Activated T-cell treated with anti-CD3 and anti-CD28 coated beads, Interleukin-2, amount 50 U/mL, for 72 hours (primary cell): ENCODE measurements around the gene CTTNBP2. TPM values are rescaled to one million over a fixed set of nuclear protein-coding genes. Genes with fewer than 3 reads are reported as not detected.

Experiments used
- ATAC-seq, 2 donors: fragments of 150-1000 bp; cut with Tn5 transposase; replicated peaks in 1 of 2; 2 replicates each; pipeline ENCODE4 v1.10.0; 2021; ENCODE audit warnings: moderate library complexity in 2 of 2, mild to moderate bottlenecking in 1 of 2
- DNase-seq, 2 donors: peaks; one replicate each; pipeline ENCODE4 v3.0.0; 2021 to 2022; ENCODE audit warnings: mixed read lengths in 1 of 2
- H3K27ac Mint-ChIP-seq: one replicate; pipeline ENCODE4 v1.8.0; 2022; ENCODE audit warnings: mild to moderate bottlenecking, moderate library complexity, mixed read lengths
- H3K27me3 Mint-ChIP-seq: one replicate; pipeline ENCODE4 v1.8.0; 2022; ENCODE audit warnings: low read depth, mixed read lengths
- H3K36me3 Mint-ChIP-seq, 2 donors: one replicate each; pipeline ENCODE4 v1.8.0; 2022; ENCODE audit warnings: mixed read lengths in 2 of 2, mild to moderate bottlenecking in 1 of 2; ENCODE audit not compliant: insufficient read depth in 2 of 2
- H3K4me1 Mint-ChIP-seq: one replicate; pipeline ENCODE4 v1.8.0; 2022; ENCODE audit warnings: low read depth, mixed read lengths
- H3K4me3 Mint-ChIP-seq, 2 donors: one replicate each; pipeline ENCODE4 v1.8.0; 2022; ENCODE audit warnings: mild to moderate bottlenecking in 2 of 2, mixed read lengths in 2 of 2, moderate library complexity in 2 of 2
- H3K9me3 Mint-ChIP-seq, 2 donors: one replicate each; pipeline ENCODE4 v1.8.0; 2022; ENCODE audit warnings: mixed read lengths in 2 of 2
- total RNA-seq, 2 donors: library from RNA; stranded (reverse); gene quantifications; one replicate each; pipeline ENCODE4 v1.2.3, GENCODE V29; 2022

Gene CTTNBP2
- total RNA-seq, 2 donors from 2014 or later: not detected

DNA sequence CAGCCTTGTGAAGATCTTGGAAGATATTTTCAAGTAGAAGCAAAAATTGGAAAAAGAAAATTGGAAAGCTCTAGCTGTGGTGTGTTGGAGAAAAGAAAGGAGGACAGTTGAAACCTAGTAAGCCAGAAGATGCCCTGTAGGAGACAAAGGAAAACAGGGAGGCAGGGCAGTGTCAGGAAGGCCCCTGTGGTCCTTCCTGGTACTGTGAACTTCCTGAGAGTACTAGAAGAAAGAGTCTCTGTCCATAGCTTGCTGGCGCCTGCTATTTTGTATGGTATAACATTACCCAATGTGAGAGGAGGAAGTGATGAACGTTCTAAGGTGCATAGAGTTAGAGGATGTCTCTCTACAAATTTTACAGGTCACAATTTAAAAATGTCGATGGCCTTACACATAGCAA, 183.1 kb downstream of the CTTNBP2 start:
- ATAC-seq: no peak
- Mint-ChIP-seq H3K27ac (no peak overlapping the region), H3K4me3 (no peak overlapping the region), H3K4me1 (no peaks in the 10 kb centered on the region), H3K9me3 (peaks cover 0 to 3% of the 10 kb centered on the region in 2 donors), H3K36me3 (no peaks in the 10 kb centered on the region), H3K27me3 (no peaks in the 10 kb centered on the region)
- no peak for DNase-seq

DNA sequence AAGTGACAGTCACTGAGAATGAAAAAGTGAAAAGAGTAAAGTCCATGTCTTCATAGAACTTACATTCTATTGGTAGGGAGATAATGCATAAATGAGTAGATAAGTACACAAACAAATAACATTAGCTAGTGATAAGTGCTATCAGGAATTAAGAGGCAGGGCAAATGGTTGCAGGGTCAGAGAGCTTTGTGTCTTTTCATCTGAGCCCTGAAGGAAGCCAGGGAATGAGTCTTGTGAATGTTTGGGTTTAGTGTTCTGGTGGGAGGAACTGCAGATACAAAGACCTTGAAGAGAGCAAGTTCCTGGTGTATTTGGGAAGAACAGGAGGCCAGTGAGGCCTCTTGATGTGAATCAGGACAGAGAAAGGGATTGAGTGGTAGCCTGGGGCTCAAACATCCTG, 183.8 kb downstream of the CTTNBP2 start:
- Mint-ChIP-seq H3K27me3 (no peaks in the 10 kb centered on the region), H3K27ac (no peak overlapping the region), H3K4me3 (no peak overlapping the region), H3K36me3 (no peaks in the 10 kb centered on the region), H3K9me3 (peaks cover 0 to 3% of the 10 kb centered on the region in 2 donors), H3K4me1 (no peaks in the 10 kb centered on the region)
- no peak for DNase-seq
- ATAC-seq: no peak

DNA sequence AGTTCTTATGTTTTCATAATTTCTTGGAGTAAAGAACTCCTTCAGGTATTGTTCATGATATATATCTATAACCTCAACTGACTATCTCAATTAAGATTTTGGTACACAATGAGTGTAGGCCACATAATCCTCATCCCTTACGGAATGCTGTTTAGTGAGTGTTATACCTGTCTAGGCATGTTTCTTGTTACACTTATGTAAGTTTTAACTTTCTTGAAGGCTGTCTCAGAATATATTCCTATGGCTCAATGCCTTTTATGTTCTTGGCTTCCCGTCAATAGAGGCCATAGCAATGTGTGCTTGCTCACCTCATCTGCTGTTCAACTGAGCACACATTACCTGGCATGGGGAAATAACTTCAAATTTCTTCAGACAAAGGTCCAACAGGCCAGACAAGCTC, 185.1 kb downstream of the CTTNBP2 start:
- ATAC-seq: no peak
- Mint-ChIP-seq H3K36me3 (no peaks in the 10 kb centered on the region), H3K27me3 (no peaks in the 10 kb centered on the region), H3K4me3 (no peak overlapping the region), H3K4me1 (no peaks in the 10 kb centered on the region), H3K27ac (no peak overlapping the region), H3K9me3 (peaks cover 0 to 3% of the 10 kb centered on the region in 2 donors)
- DNase-seq: no peak

DNA sequence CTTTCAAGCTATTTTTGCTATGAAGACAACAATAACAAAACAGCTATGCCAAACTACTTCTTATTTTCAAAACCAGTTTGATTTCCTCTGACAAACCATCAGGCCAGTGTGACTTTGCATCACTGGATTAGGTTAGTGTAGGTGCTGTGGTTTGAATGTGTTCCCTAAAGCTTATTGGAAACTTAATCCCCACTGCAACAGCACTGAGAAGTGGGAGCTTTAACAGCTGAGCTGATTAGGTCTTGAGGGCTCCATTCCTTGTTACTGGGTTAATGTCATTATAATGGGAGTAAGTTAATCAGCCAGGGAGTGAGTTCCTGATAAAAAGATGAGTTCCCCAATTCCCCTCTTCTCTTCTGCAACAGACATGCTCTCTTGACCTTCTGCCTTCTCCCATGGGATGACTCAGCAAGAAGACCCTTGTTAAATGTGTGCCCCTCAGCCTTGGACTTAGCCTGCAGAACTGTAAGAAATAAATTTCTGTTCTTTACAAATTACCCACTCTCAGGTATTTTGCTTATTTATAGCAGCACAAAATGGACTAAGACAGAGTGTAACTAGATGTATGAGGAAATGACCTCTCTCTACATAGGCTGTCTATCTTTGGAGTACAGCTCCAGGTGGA, 186.8 kb downstream of the CTTNBP2 start:
- H3K27me3 Mint-ChIP-seq: no peaks in the 10 kb centered on the region
- H3K4me1 Mint-ChIP-seq: no peaks in the 10 kb centered on the region
- ATAC-seq: no peak
- no peak overlapping the region for H3K27ac Mint-ChIP-seq
- H3K9me3 Mint-ChIP-seq: peaks cover 0 to 3% of the 10 kb centered on the region in 2 donors
- DNase-seq: no peak
- H3K36me3 Mint-ChIP-seq: no peaks in the 10 kb centered on the region
- no peak overlapping the region for H3K4me3 Mint-ChIP-seq

DNA sequence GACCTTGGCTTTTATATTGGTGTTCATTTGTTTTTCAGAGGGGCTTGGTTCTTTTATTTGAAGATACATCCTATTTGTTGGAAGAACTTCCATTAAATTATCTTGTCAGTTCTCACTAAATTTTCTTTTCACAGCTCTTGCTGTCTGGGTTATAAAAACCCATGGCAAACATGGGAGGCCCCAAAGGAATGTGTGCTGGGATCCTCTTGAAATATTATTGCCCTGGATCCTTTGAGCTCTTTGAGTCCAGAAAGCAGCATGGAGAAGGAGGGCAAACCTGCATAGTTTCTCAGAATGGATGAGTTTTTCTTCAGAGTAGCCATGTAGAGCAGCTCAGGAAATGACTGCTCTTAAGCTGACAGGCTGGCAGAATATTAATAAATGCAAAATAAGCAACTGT, 187.4 kb downstream of the CTTNBP2 start:
- ATAC-seq (no peak), DNase-seq (no peak)
- no peak overlapping the region for H3K27ac Mint-ChIP-seq
- H3K4me3 Mint-ChIP-seq: no peak overlapping the region
- peaks cover 0 to 3% of the 10 kb centered on the region in 2 donors for H3K9me3 Mint-ChIP-seq
- no peaks in the 10 kb centered on the region for H3K36me3 Mint-ChIP-seq
- no peaks in the 10 kb centered on the region for H3K27me3 Mint-ChIP-seq
- H3K4me1 Mint-ChIP-seq: no peaks in the 10 kb centered on the region

DNA sequence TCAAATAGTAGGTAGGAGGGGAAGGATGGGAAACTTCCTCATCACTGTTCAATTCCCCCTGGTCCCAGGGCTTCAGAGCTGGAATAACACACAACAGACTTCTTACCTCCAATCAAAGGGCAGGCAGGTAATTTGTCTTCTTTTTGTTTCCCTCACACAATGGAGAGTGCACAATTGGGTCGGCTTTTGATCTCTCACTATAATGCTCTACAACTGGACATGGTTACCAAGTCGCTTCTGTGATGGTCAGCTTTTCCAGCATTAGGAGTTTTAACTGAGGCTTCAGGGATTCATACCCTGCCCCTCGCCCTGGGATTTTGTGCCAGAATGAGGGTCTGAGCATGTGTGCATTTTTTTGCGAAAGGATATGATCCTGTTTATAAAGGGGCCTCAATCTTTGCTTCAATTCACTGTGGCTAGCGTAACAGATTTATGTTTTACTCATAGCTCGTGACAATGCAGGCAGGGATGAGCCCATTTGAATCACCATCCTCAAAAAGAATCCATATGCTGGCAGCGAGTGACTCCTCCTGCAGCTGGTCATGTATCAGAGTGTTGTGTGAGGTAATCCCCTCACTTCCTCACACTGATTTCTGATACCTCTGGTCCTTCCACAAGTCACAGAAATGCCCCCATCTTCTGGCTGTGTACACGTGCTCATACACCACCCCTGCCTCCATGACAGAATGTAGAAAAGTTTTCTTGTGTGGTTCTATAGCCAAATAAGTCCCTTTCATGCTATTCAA, 189.6 kb downstream of the CTTNBP2 start:
- Mint-ChIP-seq H3K36me3 (no peaks in the 10 kb centered on the region), H3K4me3 (no peak overlapping the region), H3K27me3 (no peaks in the 10 kb centered on the region), H3K9me3 (no peaks in the 10 kb centered on the region), H3K27ac (no peak overlapping the region), H3K4me1 (no peaks in the 10 kb centered on the region)
- DNase-seq (no peak), ATAC-seq (no peak)

DNA sequence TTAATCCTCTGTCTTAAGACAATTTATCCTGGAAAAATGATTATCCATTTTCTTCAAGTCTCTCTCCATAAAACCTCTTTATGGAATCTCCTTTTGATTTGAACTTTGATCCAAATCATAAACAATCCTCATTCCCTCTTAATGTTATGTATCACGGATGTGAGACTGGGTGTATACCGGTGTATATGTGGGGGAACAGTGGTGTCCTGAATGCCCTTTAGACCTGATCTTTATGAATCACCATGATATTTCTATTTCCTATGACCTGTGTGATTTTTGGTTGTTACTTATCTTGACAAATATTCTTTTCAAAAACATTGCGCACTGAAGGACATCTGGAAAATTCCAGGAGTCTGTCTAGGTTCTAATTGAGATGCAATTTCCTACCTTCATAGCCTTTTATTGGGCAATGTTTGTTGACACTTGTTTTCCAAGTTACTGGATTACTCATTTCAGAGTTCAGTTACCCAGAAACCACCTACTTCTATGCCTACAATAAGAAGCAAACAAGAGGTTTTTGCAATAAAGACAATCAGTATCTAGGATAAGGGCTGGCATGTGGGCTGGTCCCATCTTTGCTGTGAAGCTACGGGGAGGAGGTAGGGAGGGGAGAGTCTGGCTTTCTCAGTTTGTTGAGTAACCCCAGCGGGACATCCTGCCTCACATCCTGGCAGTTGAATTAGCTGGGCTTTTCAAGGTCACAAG, 190.4 kb downstream of the CTTNBP2 start:
- Mint-ChIP-seq H3K36me3 (no peaks in the 10 kb centered on the region), H3K4me1 (no peaks in the 10 kb centered on the region)

DNA sequence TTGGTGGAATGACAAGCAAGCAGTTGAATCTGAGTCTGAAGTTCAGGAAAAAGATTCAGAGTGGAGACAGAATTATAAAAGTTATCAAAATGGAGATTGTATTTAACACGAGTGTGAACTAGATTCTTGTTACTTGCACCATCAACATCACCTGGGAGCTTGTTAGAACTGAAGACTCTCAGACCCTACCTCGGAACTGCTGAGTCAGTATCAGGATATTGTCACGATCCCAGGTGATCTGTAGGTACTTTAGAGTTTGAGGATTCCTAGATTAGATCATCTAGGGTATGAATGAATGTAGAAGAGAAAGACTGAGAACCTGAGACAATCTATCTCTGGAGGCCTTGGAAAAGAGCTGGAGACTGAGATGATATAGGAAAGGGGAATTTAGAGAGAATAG, 194.1 kb downstream of the CTTNBP2 start:
- Mint-ChIP-seq H3K4me3 (no peak overlapping the region), H3K36me3 (no peaks in the 10 kb centered on the region), H3K27ac (no peak overlapping the region), H3K27me3 (no peaks in the 10 kb centered on the region), H3K9me3 (no peaks in the 10 kb centered on the region), H3K4me1 (no peaks in the 10 kb centered on the region)
- ATAC-seq: no peak
- no peak for DNase-seq

More for the DNA sequence above, 190.4 kb downstream of the CTTNBP2 start:
- Mint-ChIP-seq H3K9me3 (no peaks in the 10 kb centered on the region), H3K27ac (no peak overlapping the region), H3K27me3 (no peaks in the 10 kb centered on the region), H3K4me3 (no peak overlapping the region)
- DNase-seq: no peak
- ATAC-seq: no peak

DNA sequence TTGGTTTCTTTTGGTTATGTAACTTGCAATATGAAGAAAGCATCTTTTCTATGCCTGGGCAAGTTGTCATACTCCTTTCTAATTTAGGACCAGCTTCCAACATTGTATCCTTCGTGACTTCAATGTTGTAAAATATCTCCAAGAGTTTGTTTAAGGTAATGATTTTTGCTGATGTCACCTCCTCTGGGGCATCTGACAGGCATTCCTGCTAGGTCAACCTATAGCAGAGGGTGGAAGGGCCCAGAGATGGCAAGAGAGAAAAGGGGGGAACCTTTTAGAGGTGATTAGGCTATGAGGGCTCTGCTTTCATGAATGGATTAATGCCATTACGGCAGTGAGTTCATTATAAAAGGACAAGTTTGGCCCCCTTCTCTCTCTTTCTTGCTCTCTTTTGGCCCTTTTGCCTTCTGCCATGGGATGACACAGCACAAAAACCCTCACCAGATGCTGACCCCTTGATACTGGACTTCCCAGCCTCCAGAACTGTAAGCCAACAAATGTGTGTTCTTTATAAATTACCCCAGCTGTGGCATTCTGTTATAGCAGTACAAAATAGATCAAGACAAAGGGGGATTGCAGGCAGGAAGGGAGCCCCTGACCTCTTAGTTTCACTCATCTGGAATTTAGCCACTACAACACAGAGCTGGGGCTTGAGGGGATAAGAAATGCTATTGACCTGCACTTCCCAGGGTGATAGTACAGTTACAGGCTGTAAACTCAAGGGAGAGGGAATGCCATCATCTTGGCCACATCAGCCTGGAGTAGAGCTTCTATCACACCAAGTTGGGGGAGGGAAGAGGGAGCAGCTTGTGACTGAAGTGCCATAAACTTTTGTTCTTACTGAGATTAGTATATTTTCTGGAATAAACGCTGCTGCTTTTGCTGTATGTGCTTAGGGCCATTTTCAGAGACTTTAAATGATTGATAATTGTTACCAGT, 197.5 kb downstream of the CTTNBP2 start:
- H3K27ac Mint-ChIP-seq: no peak overlapping the region
- H3K9me3 Mint-ChIP-seq: no peaks in the 10 kb centered on the region
- ATAC-seq (no peak), DNase-seq (no peak)
- no peaks in the 10 kb centered on the region for H3K27me3 Mint-ChIP-seq
- no peaks in the 10 kb centered on the region for H3K36me3 Mint-ChIP-seq
- H3K4me3 Mint-ChIP-seq: no peak overlapping the region
- H3K4me1 Mint-ChIP-seq: no peaks in the 10 kb centered on the region

DNA sequence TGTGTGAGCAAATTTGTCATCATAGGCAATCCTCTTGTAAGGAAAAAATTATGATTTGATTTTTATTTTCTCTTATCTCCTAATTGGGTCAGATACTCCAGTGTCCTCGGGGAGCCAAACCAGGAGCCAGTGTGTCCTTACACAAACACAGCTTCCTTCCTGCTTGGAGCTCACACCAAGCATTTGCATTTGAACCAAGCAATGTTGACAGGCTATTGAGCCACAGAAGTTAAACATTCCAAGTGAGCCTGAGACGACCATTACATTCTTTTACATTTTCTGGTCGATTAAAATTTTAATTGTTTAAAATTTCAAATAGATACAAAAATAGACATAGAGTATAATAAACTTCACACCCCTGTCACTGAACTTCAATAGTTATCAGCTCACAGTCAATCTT, 198.6 kb downstream of the CTTNBP2 start:
- no peak for ATAC-seq
- Mint-ChIP-seq H3K27ac (no peak overlapping the region), H3K4me1 (no peaks in the 10 kb centered on the region), H3K27me3 (no peaks in the 10 kb centered on the region), H3K9me3 (no peaks in the 10 kb centered on the region), H3K4me3 (no peak overlapping the region), H3K36me3 (no peaks in the 10 kb centered on the region)
- DNase-seq: no peak

DNA sequence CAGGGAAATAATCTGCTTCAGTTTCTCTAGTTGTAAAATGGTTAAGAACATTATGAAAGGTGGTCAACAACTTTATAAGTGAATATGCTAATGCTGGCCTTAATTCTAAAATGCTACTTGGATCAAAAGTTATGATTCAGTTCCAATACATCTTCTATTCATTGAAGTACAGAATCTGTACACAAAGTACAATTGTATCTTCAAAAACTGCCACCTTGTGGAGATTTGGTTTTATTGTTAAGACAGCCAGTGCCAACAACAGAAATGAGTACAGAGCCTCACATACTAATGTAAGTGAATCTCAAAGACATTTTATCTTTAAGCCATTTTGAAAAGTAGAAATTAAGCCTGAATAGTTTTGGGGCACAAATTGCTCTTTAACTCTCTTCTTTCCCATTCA, 199.4 kb downstream of the CTTNBP2 start:
- no peak overlapping the region for H3K4me3 Mint-ChIP-seq
- H3K27me3 Mint-ChIP-seq: no peaks in the 10 kb centered on the region
- no peaks in the 10 kb centered on the region for H3K36me3 Mint-ChIP-seq
- no peak overlapping the region for H3K27ac Mint-ChIP-seq
- no peaks in the 10 kb centered on the region for H3K9me3 Mint-ChIP-seq
- ATAC-seq (no peak), DNase-seq (no peak)
- H3K4me1 Mint-ChIP-seq: no peaks in the 10 kb centered on the region

DNA sequence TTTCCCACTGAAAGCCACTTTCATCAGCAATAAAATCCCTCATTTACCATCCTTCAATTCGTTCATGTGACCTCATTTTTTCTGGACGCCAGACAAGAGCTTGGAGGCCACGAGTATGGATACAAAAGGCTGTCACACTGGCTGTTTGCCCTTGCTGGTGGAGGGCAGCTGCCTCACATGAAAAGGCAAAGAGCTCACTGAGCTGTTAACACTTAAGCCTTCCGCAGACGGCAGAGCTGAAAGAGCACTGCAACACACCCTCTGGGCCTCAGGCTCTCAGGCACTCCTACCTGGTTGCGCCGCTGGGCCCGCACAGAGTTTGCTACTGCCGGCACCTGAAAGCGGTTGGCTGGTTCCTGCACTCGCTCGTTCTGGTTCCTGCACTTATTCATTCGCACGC, 199.9 kb downstream of the CTTNBP2 start:
- Mint-ChIP-seq H3K27ac (no peak overlapping the region), H3K4me3 (no peak overlapping the region), H3K9me3 (no peaks in the 10 kb centered on the region), H3K27me3 (no peaks in the 10 kb centered on the region), H3K36me3 (no peaks in the 10 kb centered on the region), H3K4me1 (no peaks in the 10 kb centered on the region)
- DNase-seq (no peak), ATAC-seq (no peak)

DNA sequence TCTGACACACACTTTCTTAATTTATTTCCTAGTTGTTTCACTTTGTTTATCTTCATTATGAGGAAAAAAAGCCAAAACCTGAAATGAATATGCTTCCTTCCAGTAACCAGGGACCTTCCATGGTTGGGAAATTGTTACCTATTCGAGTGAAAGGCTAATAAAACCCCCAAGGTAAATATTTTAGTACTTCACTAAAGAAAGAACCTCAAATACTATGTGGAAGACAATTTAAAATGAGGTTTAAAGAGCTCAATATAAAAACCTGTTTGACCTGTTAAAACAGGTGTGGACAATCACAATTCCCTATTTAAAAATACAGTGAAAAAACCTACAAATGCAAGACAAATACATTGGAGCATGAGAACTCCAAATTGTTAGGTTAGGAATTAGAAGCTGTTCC, 200.8 kb downstream of the CTTNBP2 start:
- H3K9me3 Mint-ChIP-seq: no peaks in the 10 kb centered on the region

More for the DNA sequence above, 200.8 kb downstream of the CTTNBP2 start:
- Mint-ChIP-seq H3K4me1 (no peaks in the 10 kb centered on the region), H3K27me3 (no peaks in the 10 kb centered on the region), H3K27ac (no peak overlapping the region), H3K36me3 (no peaks in the 10 kb centered on the region), H3K4me3 (no peak overlapping the region)
- no peak for DNase-seq
- ATAC-seq: no peak
